ENCODE results near the gene APEH. TPM values are rescaled to one million over a fixed set of nuclear protein-coding genes. Genes with fewer than 3 reads are reported as not detected.

APEH gene
- total RNA-seq, 1 donor from 2014 or later: 126 TPM

DNA sequence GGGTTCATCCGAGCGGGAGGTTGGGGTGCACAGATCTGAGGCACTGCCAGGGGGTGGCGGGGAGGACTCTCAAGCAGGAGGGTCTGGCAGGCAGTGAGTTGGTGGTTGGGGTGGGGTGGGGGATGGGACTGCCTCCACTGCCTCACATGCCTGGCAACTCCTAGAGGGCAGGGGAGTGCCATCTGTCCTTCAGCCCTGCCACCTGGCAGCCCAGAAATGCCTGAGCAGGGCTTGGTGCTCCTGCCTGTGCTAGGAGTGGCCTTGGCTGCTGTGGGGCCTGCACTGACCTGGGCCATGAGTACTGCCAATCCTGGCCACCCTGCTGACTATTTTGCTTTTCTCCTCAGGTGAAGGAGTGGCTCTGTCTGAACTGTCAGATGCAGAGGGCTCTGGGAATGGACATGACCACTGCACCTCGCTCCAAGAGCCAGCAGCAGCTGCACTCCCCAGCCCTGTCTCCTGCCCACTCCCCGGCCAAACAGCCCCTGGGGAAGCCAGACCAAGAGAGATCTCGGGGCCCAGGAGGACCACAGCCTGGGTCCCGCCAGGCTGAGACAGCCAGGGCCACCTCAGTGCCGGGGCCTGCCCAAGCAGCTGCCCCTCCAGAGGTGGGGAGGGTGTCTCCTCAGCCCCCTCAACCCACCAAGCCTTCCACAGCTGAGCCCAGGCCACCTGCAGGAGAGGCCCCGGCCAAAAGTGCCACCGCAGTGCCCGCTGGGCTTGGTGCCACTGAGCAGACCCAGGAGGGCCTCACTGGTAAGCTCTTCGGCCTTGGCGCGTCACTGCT is 32.0 kb upstream of the APEH start:
- TF ChIP-seq, protein P1, sequence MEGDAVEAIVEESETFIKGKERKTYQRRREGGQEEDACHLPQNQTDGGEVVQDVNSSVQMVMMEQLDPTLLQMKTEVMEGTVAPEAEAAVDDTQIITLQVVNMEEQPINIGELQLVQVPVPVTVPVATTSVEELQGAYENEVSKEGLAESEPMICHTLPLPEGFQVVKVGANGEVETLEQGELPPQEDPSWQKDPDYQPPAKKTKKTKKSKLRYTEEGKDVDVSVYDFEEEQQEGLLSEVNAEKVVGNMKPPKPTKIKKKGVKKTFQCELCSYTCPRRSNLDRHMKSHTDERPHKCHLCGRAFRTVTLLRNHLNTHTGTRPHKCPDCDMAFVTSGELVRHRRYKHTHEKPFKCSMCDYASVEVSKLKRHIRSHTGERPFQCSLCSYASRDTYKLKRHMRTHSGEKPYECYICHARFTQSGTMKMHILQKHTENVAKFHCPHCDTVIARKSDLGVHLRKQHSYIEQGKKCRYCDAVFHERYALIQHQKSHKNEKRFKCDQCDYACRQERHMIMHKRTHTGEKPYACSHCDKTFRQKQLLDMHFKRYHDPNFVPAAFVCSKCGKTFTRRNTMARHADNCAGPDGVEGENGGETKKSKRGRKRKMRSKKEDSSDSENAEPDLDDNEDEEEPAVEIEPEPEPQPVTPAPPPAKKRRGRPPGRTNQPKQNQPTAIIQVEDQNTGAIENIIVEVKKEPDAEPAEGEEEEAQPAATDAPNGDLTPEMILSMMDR (conservative IDR thresholded peaks at IDR 0.05; ENCODE audit: low read depth, low read length): no peak
- no peak for DNase-seq (ENCODE audit: low read depth)

DNA sequence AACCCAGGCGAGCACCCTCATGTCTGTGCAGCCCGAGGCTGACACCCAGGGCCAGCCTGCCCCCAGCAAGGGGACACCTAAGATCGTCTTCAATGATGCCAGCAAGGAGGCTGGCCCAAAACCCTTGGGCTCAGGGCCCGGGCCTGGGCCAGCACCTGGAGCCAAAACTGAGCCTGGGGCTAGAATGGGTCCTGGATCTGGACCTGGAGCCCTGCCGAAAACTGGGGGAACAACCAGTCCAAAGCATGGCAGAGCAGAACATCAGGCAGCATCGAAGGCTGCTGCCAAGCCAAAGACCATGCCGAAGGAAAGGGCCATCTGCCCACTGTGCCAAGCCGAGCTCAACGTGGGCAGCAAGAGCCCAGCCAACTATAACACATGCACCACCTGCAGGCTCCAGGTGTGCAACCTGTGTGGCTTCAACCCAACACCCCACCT is 31.4 kb upstream of the APEH start:
- TF ChIP-seq, protein P1 (conservative IDR thresholded peaks at IDR 0.05; ENCODE audit: low read depth, low read length): no peak
- no peak overlapping the region for H3K4me3 ChIP-seq (ENCODE audit: low read depth, low read length)
- no peak for DNase-seq (ENCODE audit: low read depth)

More for the DNA sequence above, 32.0 kb upstream of the APEH start:
- no peak overlapping the region for H3K4me3 ChIP-seq (ENCODE audit: low read depth, low read length)

DNA sequence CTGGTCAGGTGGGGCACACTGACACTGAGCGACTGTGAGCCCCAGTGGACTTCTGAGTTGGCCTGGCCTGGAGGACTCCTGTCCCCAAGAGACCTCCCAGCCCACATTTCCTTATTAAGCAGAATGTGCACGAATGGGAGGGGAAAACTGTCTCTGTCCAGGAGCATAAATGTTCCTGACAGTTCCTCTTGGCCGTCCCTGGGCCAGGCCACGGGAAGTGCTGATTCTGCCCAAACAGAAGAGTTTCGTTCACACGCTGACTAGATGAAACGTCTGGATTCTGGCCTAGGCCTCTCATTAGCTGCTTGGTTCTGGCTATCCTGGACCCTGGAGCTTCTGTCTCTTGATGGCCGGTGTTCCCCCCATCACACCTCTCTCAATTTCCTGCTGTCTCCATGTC is 29.5 kb upstream of the APEH start:
- TF ChIP-seq, protein P1 (conservative IDR thresholded peaks at IDR 0.05; ENCODE audit: low read depth, low read length): no peak
- no peak overlapping the region for H3K4me3 ChIP-seq (ENCODE audit: low read depth, low read length)
- no peak for DNase-seq (ENCODE audit: low read depth)

DNA sequence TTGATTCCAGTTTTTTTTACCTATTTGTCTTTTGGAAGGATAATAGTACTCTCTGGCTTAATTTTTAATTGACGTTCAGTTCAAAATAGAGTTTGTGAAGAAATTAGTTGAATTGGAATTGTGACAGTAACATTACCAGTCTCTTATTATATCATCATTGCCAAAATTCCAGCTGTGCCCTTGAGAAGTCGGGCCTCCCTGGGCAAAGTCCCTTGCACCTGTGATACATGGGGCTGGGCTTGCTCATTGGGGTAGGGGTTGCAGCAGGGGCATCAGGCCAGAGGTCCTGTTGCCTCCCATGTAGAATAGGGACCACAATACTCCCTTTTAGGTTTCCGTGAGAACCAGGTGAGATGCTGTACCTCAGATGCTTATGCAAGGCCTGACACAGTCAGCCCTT is 27.9 kb upstream of the APEH start:
- H3K4me3 ChIP-seq (ENCODE audit: low read depth, low read length): no peak overlapping the region
- TF ChIP-seq, protein P1 (conservative IDR thresholded peaks at IDR 0.05; ENCODE audit: low read depth, low read length): no peak

DNA sequence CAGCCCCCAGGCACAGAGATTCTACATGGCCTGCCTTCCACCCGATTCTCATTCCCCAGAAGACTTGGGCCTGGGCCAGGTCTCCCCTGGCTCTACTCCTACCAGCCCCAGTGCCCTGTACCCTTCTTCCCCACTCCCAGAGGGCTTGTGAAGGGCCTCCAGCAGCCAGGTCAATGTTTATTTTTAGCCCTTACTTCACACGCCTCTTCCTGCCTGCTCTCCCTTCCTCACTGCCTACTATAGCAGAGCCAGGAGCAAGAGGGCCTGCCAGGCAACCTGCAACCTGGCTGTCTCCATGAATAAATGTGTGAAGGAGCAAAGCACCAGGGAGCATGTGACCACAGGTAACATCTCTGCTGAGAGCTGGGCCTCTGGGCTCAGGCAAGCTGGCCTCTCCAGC is 26.4 kb upstream of the APEH start:
- no peak for DNase-seq (ENCODE audit: low read depth)
- TF ChIP-seq, protein P1 (conservative IDR thresholded peaks at IDR 0.05; ENCODE audit: low read depth, low read length): no peak

More for the DNA sequence above, 27.9 kb upstream of the APEH start:
- no peak for DNase-seq (ENCODE audit: low read depth)

DNA sequence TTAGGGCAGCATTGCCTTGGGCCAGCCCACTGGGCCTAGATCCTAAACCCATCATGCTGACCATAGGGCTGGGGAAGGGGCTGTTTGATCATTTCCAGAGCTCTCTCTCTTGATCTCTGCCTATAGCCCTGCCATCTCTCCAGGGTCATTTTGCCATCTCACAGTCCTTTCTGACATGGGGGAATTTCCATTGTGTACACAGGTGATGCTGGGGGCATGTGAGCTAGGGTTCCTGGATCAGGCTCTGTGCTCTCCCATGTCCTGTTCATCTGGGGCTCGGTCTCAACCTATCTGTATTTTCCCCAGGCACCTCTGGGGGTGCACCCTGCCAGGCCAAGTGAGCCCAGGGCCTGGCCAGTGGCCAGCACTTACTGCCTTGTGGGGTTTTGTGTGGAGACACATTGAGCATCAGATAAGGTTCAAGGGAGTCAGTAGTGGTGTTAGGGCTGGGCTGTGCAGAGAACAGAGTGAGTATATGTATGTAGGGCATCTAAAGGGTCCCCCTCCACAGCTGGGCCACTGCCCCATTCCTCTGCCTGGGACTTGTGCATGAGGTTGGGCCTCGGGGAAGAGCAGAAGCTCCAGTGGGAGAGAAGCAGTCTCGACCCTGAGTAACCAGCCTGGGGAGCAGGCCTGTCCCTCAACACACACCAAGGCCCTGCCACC is 25.7 kb upstream of the APEH start:
- H3K4me3 ChIP-seq (ENCODE audit: low read depth, low read length): no peak overlapping the region
- TF ChIP-seq, protein P1 (conservative IDR thresholded peaks at IDR 0.05; ENCODE audit: low read depth, low read length): no peak

More for the DNA sequence above, 26.4 kb upstream of the APEH start:
- H3K4me3 ChIP-seq (ENCODE audit: low read depth, low read length): no peak overlapping the region

More for the DNA sequence above, 25.7 kb upstream of the APEH start:
- no peak for DNase-seq (ENCODE audit: low read depth)
